NCI-H345 treated with DMSO at 0.1 percent for 48 hours (cell line): ENCODE measurements around the gene FAM153A.
"Not testable (repeated sequence)": the region's sequence is repeated elsewhere in the genome, so short reads cannot be mapped to it uniquely, and the experiment has no call there.

Experiments used
- DNase-seq: peaks from one replicate; lab custom pipeline; 2025; ENCODE audit not compliant: unreplicated experiment; lab: John Stamatoyannopoulos, UW

Gene FAM153A

DNA sequence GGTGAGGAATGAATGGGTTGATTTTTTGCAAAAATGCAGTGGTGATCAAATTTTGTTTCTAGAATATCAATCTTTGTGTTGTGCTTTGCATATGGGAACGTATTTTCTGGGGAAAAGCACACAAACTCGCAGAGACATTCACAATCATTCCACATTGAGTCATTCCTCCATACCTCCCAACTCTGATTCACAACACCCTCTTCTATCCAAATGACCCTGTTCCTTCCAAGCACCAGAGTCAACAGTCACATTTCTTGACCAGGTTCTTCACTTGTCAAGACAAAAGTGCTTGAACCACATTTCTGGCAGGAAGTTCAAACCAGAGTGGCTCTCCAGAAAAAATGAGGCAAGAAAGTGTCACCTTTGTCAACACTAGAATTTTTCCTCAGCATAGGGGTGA lies 35.3 kb downstream of the FAM153A start:
- not testable (repeated sequence) for DNase-seq

DNA sequence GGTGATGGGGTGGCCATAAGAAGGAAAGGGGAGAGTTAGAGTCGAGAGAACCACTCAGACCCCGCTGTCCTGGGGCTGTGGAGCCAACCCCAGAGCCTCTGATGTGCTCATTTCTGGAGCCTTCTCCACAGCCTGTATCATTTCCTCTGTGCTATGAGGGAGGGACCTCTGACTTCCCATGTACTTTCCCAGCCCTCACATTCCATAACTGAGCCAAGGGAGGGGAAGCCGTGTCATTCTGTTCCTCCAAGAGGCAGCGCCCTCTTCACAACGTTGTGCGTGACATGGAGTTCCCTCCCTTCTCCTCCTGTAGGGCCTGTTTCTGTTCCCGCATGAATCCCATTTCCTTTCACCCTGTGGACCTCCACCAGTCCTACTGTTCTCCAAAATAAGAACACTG lies 57.8 kb downstream of the FAM153A start:
- not testable (repeated sequence) for DNase-seq

GRCh38 chr5:177723831-177724485 lies 58.7 kb downstream of the FAM153A start:
- DNase-seq = not testable (repeated sequence)

DNA sequence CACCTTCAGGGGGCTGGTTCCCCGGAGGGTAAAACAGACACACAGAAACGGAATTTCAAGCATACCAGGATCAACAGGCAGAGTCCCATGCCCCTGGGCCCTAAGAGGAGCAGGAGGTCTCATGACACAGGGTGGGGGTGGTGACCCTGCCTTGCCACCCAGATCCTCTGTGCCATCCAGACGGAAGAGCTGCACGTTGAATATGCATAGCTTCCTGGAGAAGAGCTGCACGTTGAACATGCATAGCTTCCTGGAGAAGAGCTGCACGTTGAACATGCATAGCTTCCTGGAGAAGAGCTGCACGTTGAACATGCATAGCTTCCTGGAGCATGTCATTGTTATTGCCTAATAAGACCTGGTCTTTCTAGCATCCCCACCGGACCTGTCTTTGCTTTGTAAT lies 59.9 kb downstream of the FAM153A start:
- DNase-seq = not testable (repeated sequence)

- not testable (repeated sequence) for DNase-seq
Measured at GRCh38 chr5:177719989-177720388, 62.7 kb downstream of the FAM153A start.

DNA sequence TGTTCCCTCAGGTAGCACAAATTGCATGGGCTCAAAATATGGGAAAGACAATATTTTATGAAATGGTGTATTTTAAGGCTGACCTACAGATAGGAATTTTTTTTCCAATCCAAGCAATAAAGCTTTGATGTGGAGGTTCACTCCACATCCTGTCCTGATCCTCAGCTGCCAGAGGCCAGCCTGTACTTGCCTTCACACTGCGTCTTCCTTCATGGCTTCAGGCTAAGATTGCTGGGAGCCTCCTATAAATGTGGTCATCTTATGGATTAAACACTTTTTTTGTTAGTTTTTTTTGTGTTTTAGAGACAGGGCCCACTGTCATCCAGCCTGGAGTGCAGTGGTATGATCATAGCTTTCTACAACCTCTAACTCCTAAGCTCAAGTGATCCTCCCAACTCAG lies 67.3 kb downstream of the FAM153A start:
- not testable (repeated sequence) for DNase-seq

DNA sequence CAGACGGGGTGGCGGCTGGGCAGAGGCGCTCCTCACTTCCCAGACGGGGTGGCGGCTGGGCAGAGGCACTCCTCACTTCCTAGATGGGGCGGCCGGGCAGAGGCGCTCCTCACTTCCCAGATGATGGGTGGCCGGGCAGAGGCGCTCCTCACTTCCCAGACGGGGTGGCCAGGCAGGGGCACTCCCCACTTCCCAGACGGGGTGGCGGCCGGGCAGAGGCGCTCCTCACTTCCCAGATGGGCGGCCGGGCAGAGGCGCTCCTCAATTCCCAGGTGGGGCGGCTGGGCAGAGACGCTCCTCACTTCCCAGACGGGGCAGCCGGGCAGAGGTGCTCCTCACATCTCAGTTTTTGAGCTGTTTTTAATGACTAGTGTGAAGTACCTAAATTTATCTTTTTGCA lies 86.6 kb downstream of the FAM153A start:
- not testable (repeated sequence) for DNase-seq

- DNase-seq = not testable (repeated sequence)
Measured at GRCh38 chr5:177695356-177695930, 87.3 kb downstream of the FAM153A start.

GRCh38 chr5:177694518-177694835 lies 88.2 kb downstream of the FAM153A start:
- not testable (repeated sequence) for DNase-seq

DNA sequence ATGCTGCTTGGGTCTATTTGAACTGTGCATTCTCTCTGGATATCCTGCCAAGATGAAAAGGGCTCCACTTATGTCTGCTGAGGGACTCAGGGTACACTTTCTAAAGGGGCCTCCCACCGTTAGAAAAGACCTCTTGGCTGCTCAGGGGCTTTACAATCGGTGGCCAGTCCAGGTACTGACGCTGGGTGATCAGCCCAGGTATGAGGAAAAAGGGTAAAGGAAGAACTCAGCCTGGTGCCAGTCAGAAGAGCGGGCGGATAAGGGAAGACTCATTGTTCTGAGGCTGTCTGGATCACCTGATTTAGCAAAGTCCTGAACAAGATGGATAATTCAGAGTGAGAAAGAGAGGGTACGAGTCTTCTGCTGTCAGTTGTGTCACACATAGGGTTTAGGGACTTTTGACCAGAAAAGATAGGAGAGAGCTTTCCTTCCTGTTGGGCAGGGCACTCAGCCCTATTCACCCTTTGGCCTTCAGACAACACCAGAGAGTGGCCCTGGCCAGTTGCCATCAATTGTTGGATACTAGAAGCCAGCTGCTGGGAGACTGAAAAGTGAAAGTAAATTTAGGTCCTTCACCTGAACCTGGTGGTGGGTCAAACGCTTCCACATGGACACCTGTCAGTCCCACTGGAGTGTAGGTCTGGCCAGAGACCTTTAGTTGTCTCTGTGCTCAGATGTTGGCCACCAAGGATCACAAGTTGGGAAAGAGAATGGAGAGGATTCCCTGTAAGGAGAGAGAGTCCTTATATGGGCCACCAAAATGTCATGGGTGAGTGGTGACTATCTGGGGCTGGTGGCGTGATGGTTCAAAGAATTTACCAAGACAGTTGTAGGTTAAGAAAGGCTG lies 88.8 kb downstream of the FAM153A start:
- DNase-seq = not testable (repeated sequence)

GRCh38 chr5:177692969-177693368 lies 89.7 kb downstream of the FAM153A start:
- not testable (repeated sequence) for DNase-seq

GRCh38 chr5:177692507-177692906 lies 90.2 kb downstream of the FAM153A start:
- not testable (repeated sequence) for DNase-seq

GRCh38 chr5:177689011-177689610 lies 93.6 kb downstream of the FAM153A start:
- DNase-seq = not testable (repeated sequence)

GRCh38 chr5:177688091-177688490 lies 94.6 kb downstream of the FAM153A start:
- DNase-seq = not testable (repeated sequence)

DNA sequence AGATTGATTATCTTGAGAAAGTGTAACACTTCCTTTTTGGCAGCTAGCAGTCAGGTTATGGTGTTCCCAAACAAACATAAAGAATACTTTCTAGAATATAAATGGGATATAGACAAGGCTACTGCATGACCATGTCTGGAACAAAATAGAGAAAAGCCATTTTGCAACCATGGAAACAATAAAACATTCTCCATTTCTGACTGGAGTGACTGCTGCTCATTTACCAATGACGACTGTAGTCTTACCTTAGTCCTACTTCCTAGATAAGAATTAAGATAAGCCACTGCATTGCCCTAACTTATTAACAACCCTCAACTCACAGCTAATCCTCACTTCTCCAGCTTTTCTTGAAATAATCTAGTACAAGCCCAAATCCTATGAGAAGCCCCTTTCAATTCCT lies 100.8 kb downstream of the FAM153A start:
- DNase-seq = not testable (repeated sequence)
